CD4-positive, alpha-beta T cell treated with Interleukin-12 subunit alpha and Interleukin-12 subunit beta, for 1 hour (primary cell): ENCODE measurements around the gene ARAP2.

Experiments
- DNase-seq: peaks from one replicate; pipeline ENCODE4 v3.0.0-alpha.2; 2020

ARAP2 gene

GRCh38 chr4:36218121-36218520 lies 26.2 kb downstream of the ARAP2 start:
- no peak for DNase-seq

DNA sequence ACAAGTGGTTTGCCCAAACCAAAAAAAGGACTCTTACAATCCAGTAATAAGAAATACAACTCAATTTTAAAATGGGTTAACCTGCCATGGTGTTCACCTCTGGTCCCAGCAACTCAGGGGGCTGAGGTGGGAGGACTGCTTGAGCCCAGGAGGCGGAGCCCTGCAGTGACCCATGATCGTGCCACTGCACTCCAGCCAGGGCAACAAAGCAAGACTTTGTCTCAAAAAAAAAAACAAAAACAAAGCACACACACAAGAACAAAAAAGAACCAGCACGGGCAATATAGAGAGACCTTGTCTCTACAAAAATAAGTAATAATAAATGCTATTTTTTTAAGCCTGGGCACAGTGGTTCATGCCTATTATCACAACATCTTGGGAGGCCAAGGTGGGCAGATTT lies 28.7 kb downstream of the ARAP2 start:
- DNase-seq: no peak

DNA sequence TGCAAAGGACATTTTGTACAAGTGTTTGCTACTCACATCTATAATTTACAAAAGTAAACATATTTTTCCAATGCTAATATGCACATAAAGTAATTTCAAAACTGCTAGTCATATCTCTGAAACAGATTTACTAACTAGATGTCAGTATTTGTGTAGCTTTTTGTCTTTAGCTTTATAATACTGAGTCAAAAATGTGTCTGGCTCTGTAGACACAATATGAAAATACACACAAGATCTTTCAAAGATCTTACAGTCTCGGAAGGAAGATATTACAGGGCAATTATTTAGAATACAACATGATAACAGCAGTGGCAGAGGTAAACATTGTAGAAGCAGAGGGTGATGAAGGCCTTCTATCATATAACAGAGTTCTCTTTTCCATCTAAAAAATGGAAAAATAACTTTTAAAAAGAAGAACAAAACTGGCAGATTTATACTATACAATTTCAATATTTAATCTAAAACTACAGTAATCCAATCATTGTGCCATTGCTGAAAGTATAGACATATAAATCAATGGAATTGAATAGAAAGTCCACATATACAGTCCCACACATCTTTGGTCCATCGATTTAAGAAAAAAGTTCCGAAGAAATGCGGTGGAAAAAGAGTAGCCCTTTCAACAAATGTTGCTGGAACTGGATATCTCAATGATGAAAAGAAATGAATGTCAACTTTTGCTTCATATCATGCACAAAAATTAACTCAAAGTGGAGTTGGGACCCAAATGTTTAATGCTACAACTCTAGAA lies 29.4 kb downstream of the ARAP2 start:
- DNase-seq: no peak

DNA sequence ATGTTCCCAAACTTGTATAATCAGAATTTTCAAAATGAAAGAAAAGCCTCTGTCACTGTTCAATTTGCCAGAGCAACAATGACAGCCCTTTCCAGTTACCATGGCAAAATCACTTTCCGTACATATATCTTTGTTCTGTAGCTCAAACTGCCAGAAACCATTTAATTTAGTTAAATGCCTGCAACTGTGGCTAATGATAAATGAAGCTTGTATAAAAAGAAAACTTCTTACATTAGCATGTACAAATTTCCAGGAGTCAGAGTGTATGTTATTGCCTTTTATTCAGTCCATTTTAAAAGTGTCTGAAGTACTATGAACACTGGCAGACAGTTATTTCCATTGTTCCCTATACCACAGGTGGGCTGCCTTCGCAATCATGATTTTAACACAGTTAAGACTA lies 30.3 kb downstream of the ARAP2 start:
- no peak for DNase-seq

DNA sequence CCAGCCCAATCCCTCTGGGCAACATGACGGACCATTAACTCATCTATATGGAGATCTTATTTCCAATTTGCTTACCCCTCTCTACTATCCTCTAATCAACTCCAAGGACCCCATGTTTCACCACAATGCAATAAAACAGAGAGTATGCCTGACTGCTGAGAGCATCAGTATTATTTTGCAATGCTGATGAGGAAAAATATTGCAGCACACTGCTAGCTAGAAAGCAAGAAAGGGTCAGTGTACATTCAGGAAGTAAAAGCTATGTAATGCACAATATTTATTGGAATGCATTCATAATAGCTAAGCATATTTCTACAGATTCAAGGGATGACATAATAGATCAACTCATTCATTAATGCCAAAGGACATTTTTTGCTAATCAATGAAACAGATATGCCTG lies 33.2 kb downstream of the ARAP2 start:
- no peak for DNase-seq

DNA sequence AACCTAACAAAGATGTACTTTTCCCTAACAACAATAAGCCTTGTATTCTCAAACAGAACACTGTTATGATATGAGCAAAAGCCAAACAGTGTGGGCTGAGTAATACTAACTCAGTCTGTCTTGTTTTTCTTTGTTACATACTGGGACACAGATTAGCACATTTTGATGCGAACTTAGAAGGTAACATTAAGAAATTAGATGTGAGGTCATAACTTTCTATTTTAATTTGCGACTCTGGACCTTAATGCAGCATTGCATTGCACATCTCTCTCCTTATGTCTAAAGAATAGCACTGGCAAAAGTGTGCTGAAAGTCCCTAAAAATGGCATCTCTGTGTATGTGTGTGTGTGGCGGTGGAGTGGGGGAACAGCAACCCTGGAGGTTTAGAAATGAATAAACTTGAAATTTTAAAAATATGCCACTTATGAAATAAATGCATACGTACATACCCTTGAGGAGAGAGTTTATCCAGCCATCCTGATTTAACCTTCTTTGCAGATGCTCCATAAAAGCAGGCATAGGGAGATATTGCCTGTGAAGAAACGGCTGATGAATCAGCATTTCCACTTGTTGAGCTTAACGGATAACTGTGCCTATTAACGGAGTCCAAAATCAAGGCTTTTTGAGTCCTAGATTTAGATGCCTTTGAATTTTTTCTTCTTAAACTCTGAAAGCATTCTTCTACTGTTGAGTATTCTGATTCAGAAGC lies 34.2 kb downstream of the ARAP2 start:
- no peak for DNase-seq

DNA sequence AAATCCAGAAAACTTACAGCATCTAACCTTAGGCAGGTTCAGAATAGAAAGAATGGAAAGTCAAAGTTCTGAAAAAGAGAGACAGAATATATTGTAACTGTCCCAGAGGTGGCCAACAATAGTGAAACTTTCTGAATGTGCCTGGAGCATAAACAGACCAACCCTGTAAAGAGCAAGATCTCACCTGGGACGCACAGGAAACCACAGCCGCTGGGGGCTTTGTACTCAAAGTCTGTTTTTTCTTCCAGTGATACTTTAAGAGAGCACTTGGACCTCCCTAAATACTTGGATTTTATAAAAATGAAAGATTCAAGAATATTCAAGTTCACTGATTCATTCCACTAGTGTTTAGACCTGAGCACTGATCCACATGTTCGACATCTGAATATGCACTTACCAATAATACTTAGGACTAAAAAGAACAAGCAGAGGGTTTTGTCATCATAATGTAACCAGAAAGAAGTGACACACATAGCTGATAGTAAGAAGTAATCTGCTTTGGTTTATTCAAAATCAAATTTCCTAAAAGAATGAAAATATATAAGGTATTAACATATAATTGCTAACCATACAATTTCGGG lies 35.3 kb downstream of the ARAP2 start:
- DNase-seq: peak; percentile 53

DNA sequence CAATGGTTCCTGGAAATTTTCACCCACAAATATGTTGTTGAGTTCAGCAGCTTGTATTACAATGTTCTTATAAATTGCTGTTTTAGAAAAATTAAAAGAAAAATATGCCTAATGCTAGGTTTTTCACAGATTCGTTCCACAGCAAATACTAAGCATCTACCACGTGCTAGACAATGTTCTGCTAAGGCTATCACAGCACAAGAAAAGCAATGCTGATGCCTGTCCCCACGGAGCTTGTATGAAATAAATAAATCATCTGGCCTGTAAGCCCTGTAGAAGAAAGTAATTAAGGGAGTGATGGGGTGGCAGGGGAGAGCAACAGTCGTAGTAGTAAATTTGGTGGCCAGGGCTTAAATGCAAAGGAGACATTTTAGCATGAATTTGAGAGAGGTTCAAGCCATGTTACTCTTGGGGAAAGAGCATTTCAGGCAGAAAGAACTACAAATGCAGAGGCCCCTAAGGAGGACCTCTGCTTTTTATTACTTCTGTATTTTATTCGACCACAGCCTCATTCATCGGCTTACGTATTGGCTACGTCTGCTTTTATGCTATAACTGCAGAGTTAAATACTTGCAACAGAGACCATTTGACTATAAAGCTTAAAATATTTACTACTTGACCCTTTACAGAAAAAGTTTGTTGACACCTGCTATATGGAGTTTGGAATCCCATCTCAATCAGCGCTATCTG lies 36.3 kb downstream of the ARAP2 start:
- no peak for DNase-seq

DNA sequence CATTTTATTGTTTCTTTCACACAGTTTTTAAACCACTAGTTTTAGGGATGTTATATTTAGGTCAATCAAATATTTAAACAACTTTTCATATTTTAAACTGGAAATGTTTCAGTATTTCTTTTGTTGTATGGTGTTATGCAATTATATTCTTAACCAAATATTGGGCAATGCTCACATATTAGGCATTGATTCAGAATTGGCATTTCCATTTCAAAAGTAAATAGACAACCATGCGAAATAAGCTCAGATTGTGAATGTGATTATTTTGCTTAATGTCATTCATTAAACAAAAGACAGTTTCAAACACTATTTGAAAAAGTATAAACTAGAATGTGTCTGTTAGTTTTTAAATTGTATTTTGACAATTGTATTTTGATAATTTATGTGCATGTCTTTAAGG lies 36.9 kb downstream of the ARAP2 start:
- DNase-seq: no peak

- no peak for DNase-seq
Measured at GRCh38 chr4:36206603-36207311, 37.6 kb downstream of the ARAP2 start.

- DNase-seq: no peak
Measured at GRCh38 chr4:36206012-36206411, 38.3 kb downstream of the ARAP2 start.

DNA sequence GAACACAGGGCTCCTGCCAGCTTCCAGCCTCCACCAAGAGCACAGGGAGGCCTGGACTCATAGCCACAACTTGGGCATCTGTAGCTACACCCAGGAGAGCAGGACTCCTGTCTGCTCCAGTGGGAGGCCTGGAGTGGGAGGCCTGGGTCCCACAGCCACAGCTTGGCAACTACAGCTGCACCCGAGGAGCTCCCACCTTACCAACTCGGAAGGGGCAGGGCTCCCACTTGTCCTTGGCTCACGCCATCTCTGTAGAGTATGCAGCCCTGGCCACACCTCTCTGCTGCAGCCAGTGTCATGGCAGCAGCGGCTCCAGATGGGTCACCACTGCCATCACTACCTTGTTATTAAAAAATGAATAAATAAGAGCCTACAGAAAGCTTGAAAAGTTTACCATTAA lies 45.5 kb downstream of the ARAP2 start:
- no peak for DNase-seq

DNA sequence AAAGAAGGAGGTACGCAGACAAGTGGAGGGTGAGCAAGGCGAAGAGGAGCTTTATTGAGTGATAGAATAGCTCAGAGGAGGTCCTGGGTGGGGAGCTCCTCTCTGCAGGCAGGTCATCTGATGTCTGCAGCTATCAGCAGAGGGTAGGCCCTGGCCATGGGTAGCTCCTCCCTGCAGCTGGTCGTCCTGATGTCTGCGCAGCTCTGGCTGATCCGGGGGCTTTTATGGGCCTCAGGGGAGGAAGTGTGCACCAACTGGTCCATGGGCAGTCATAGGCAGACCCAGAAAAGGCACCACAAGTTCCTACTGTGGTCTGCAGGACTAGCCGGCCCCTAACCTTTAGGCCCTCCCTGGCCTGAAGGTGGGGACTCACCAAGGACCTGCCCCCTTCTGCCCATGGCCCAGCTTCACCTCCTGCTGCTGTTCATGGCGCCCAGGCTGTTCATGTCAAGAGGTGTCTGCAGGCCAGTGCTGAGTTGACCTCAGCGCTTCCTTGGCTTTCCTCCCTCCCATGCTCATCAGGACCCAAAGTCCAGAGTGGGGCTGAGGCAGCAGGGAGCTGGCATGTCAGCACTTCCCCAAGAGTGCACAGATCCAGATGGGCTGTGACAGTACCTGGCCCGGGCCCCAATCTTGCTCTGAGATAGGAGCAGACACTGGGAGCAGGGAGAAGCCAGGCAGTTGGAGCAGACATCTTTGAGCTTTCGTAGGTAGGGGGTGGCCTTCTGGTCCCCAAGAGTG lies 46.1 kb downstream of the ARAP2 start:
- no peak for DNase-seq

- DNase-seq: no peak
Measured at GRCh38 chr4:36197501-36197900, 46.8 kb downstream of the ARAP2 start.

DNA sequence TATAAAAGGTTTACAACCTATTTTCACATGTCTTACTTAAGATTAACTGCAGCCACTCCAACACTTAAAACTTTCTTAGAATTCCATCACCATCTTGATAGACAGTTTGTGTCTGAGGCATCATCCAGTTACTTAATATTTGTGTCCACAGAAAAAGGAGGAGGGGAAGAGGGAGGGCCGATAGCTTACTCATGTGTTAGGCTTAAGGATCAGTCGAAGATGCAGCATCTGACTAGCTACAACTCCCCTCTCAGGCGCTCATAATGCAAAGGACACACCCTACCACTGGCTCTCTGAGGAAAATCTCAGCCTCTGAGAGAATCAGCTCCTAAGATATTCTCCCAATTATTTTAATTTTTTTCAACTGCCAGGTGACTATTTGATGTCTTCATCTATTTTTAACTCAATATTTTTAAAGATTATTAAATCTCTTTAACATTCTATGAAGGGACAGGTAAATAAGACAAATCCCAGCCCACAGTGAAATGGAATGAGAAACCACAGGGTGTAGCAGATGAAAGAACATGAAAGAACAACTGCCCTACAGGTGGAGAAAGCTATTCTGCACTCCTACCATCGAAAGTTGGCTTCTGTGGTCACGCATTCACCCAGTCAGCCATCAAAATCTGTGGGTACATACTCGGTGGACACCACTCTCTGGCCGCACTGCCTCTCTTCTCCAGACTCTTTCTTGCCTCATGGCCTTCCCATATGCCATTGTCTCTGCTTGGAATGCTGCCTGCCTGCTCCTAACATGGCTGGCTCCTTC lies 48.0 kb downstream of the ARAP2 start:
- no peak for DNase-seq

- no peak for DNase-seq
Measured at GRCh38 chr4:36192922-36193321, 51.4 kb downstream of the ARAP2 start.

- DNase-seq: peak; percentile 54
Measured at GRCh38 chr4:36189511-36190226, 54.6 kb downstream of the ARAP2 start.

- peak; percentile 30 for DNase-seq
Measured at GRCh38 chr4:36187723-36188333, 56.5 kb downstream of the ARAP2 start.

GRCh38 chr4:36183665-36184393 lies 60.5 kb downstream of the ARAP2 start:
- DNase-seq: no peak

DNA sequence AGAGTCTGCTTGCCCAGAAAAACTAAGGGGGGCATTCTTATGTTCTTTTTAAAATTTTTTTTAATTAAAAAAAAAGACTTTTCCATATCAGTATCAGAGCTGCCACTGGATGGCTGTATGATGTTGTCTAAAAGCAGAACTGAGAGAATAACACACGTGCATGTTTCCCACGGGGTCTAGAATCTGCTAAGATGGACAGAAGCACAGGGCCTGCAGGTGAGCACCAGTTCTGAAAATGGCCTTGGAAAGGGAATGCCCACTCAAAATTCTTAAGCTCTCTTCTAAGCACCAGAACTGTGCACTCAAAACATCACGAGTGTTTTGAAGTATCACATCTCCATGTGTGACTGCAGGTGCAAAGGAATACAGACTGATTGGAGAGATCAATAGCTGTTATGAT lies 61.1 kb downstream of the ARAP2 start:
- no peak for DNase-seq
